BLaER1 (cell line): ENCODE results near the gene SCUBE1.

ENCODE experiments used
- H3K27ac ChIP-seq: shearing (Covaris generic); formaldehyde crosslinking; 2 replicates; pipeline ENCODE4 v1.8.1; 2022
- H3K27me3 ChIP-seq: shearing (Covaris generic); formaldehyde crosslinking; 2 replicates; pipeline ENCODE4 v1.8.1; 2022
- H3K36me3 ChIP-seq: shearing (Covaris generic); formaldehyde crosslinking; 2 replicates; pipeline ENCODE4 v1.8.1; 2022
- H3K4me1 ChIP-seq: shearing (Covaris generic); formaldehyde crosslinking; 2 replicates; pipeline ENCODE4 v1.8.1; 2022
- H3K4me2 ChIP-seq: shearing (Covaris generic); formaldehyde crosslinking; 2 replicates; pipeline ENCODE4 v1.8.1; 2022
- H3K4me3 ChIP-seq: shearing (Covaris generic); formaldehyde crosslinking; 2 replicates; pipeline ENCODE4 v1.8.1; 2022
- H3K9ac ChIP-seq: shearing (Covaris generic); formaldehyde crosslinking; 2 replicates; pipeline ENCODE4 v1.8.1; 2022
- H3K9me3 ChIP-seq: shearing (Covaris generic); formaldehyde crosslinking; 2 replicates; pipeline ENCODE4 v1.8.1; 2022
- H4K20me1 ChIP-seq: shearing (Covaris generic); formaldehyde crosslinking; 2 replicates; pipeline ENCODE4 v1.8.1; 2022
- Cebpa-rat ChIP-seq: shearing (Covaris generic); IDR thresholded peaks from 2 replicates; pipeline ENCODE4 v1.8.1; 2022

Gene SCUBE1

GRCh38 chr22:43331698-43332097 is 11.5 kb downstream of the SCUBE1 start:
- no peaks in the 10 kb centered on the region for H4K20me1 ChIP-seq
- H3K4me2 ChIP-seq, result peak overlapping the region; percentile 8; the same call in 1 of the 2 replicates
- H3K27me3 ChIP-seq, result no peaks in the 10 kb centered on the region
- no peak overlapping the region for H3K27ac ChIP-seq
- no peaks in the 10 kb centered on the region for H3K9me3 ChIP-seq
- H3K4me3 ChIP-seq, result no peak overlapping the region
- no peak for TF ChIP-seq Cebpa-rat
- H3K9ac ChIP-seq, result no peak overlapping the region
- peaks cover 48% of the 10 kb centered on the region for H3K4me1 ChIP-seq
- H3K36me3 ChIP-seq, result no peaks in the 10 kb centered on the region

GRCh38 chr22:43331069-43331451 is 12.1 kb downstream of the SCUBE1 start:
- no peak overlapping the region for H3K4me3 ChIP-seq
- H3K9me3 ChIP-seq, result no peaks in the 10 kb centered on the region
- H3K36me3 ChIP-seq, result no peaks in the 10 kb centered on the region
- H4K20me1 ChIP-seq, result no peaks in the 10 kb centered on the region
- H3K4me2 ChIP-seq, result peak overlapping the region; percentile 8; the same call in 1 of the 2 replicates
- H3K9ac ChIP-seq, result no peak overlapping the region
- H3K27ac ChIP-seq, result no peak overlapping the region
- no peaks in the 10 kb centered on the region for H3K27me3 ChIP-seq
- TF ChIP-seq Cebpa-rat, result no peak
- peaks cover 48% of the 10 kb centered on the region for H3K4me1 ChIP-seq

GRCh38 chr22:43330178-43331068 is 12.7 kb downstream of the SCUBE1 start:
- TF ChIP-seq Cebpa-rat, result no peak
- peak overlapping the region; percentile 4; the same call in 1 of the 2 replicates for H3K4me2 ChIP-seq
- H3K9me3 ChIP-seq, result no peaks in the 10 kb centered on the region

GRCh38 chr22:43329061-43329460 is 14.1 kb downstream of the SCUBE1 start:
- H3K27me3 ChIP-seq, result no peaks in the 10 kb centered on the region
- no peaks in the 10 kb centered on the region for H4K20me1 ChIP-seq
- no peak overlapping the region; the same call in 1 of the 2 replicates for H3K27ac ChIP-seq
- H3K4me2 ChIP-seq, result peak overlapping the region; percentile 62
- no peaks in the 10 kb centered on the region for H3K9me3 ChIP-seq
- H3K4me1 ChIP-seq, result peaks cover 48% of the 10 kb centered on the region
- no peaks in the 10 kb centered on the region for H3K36me3 ChIP-seq
- TF ChIP-seq Cebpa-rat, result no peak
- no peak overlapping the region for H3K4me3 ChIP-seq
- no peak overlapping the region for H3K9ac ChIP-seq

More at GRCh38 chr22:43330178-43331068, 12.7 kb downstream of the SCUBE1 start:
- Histone ChIP-seq H3K36me3 (no peaks in the 10 kb centered on the region), H3K9ac (no peak overlapping the region), H3K4me3 (no peak overlapping the region), H3K27ac (no peak overlapping the region), H3K27me3 (no peaks in the 10 kb centered on the region), H3K4me1 (peaks cover 48% of the 10 kb centered on the region), H4K20me1 (no peaks in the 10 kb centered on the region)

- Histone ChIP-seq H3K4me1 (peaks cover 48% of the 10 kb centered on the region), H3K9me3 (no peaks in the 10 kb centered on the region), H4K20me1 (no peaks in the 10 kb centered on the region), H3K4me3 (no peak overlapping the region), H3K27ac (no peak overlapping the region), H3K4me2 (peak overlapping the region; percentile 62; the same call in 1 of the 2 replicates), H3K9ac (no peak overlapping the region), H3K36me3 (no peaks in the 10 kb centered on the region), H3K27me3 (no peaks in the 10 kb centered on the region)
- no peak for TF ChIP-seq Cebpa-rat
Measured at GRCh38 chr22:43327157-43327438, 16.1 kb downstream of the SCUBE1 start.

DNA sequence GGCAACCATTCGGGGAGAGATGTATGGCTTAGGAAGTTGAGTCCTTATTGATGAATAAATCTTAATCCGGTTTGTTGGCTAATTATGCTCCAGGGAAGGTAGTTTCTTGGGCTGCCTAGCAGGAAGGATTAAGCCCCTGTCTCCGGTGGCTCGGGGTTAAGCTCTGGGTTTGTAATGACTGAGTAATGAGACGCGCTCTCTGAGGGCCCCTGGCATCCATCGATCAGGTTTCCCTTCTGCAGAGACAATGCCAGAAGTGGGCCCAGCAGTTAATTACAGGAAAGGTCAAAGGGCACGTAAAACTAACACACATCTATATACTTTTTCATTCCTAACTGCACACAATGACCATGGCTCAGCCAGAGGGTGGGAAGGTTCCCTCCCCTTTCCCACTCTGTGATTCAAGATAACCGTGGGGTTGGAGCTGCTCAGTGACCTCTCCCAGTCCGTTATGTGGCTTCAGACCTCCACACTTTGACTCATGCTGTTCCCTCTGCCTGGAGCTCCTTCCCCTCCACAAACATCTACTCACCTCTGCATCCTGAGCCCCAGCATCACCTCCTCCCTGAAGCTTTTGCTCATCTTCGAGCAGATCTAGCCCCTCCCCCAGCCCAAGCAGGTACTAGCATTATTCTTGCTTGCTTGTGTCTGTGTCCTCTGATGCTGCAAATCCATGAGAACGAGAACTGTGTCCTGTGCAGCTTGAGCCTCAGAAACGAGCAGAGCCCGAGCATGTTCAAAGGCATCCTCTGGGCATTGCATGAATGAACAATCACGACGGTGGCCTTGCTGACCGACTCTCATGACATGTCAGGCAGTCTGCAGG is 16.6 kb downstream of the SCUBE1 start:
- Histone ChIP-seq H3K4me3 (no peak overlapping the region), H3K4me2 (0 out of 2 replicates have a peak overlapping the region, but pooled peaks have one; percentile 62), H3K27ac (no peak overlapping the region), H3K36me3 (no peaks in the 10 kb centered on the region), H3K27me3 (no peaks in the 10 kb centered on the region), H4K20me1 (no peaks in the 10 kb centered on the region), H3K9ac (no peak overlapping the region), H3K4me1 (peaks cover 46% of the 10 kb centered on the region), H3K9me3 (no peaks in the 10 kb centered on the region)
- TF ChIP-seq Cebpa-rat, result no peak

DNA sequence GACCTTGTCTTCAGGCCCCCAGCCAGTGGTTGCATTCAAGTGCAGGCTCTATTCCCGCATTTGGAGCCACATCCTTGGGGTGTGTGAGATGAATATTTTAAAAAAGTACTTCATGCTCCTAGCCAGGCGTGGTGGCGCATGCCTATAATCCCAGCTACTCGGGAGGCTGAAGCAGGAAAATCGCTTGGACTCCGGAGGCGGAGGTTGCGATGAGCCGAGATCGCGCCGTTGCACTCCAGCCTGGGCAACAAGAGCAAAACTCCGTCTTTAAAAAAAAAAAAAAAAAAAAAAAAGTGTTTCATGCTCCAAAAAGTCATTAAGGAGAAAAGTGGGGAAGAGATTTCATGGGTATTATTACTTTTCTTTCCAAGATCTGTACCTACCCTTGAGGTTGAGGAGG is 18.0 kb downstream of the SCUBE1 start:
- TF ChIP-seq Cebpa-rat, result no peak

GRCh38 chr22:43320943-43321900 is 21.9 kb downstream of the SCUBE1 start:
- H3K4me2 ChIP-seq, result no peak overlapping the region
- H3K27me3 ChIP-seq, result no peaks in the 10 kb centered on the region
- H3K4me1 ChIP-seq, result peaks cover 14% of the 10 kb centered on the region
- no peaks in the 10 kb centered on the region for H4K20me1 ChIP-seq
- no peaks in the 10 kb centered on the region for H3K36me3 ChIP-seq
- H3K9me3 ChIP-seq, result no peaks in the 10 kb centered on the region
- no peak for TF ChIP-seq Cebpa-rat
- no peak overlapping the region for H3K4me3 ChIP-seq
- no peak overlapping the region for H3K9ac ChIP-seq
- no peak overlapping the region for H3K27ac ChIP-seq

More for the DNA sequence above, 18.0 kb downstream of the SCUBE1 start:
- no peak overlapping the region for H3K4me2 ChIP-seq
- no peaks in the 10 kb centered on the region for H3K36me3 ChIP-seq
- H3K9me3 ChIP-seq, result no peaks in the 10 kb centered on the region
- H3K4me3 ChIP-seq, result no peak overlapping the region
- H3K9ac ChIP-seq, result no peak overlapping the region
- no peak overlapping the region for H3K27ac ChIP-seq
- peaks cover 33% of the 10 kb centered on the region for H3K4me1 ChIP-seq
- no peaks in the 10 kb centered on the region for H4K20me1 ChIP-seq
- H3K27me3 ChIP-seq, result no peaks in the 10 kb centered on the region
